RWPE2 (cell line): ENCODE measurements around the gene USP21.
A peak's percentile ranks its signal among the peaks of the same experiment; 100 is the strongest.

Experiments
- ATAC-seq: fragments of 200-7000 bp; cut with Tn5 transposase; 3 replicates; pipeline ENCODE4 v1.9.1; 2021; ENCODE audit warnings: low read depth
- DNase-seq: peaks from one replicate; pipeline ENCODE4 v3.0.0-alpha.2; 2020; ENCODE audit warnings: low spot score
- H3K27ac ChIP-seq: fragments of 450-650 bp; 2 replicates; pipeline ENCODE4 v1.5.1; 2017; ENCODE audit warnings: mild to moderate bottlenecking; ENCODE audit not compliant: poor library complexity, severe bottlenecking
- H3K27me3 ChIP-seq: fragments of 250-450 bp; sonication (Bioruptor Pico); 2 replicates; pipeline ENCODE4 v1.5.1; 2021; ENCODE audit warnings: mild to moderate bottlenecking, moderate library complexity; ENCODE audit not compliant: insufficient read depth, poor library complexity, severe bottlenecking
- H3K36me3 ChIP-seq: fragments of 250-450 bp; sonication (Bioruptor Pico); 2 replicates; pipeline ENCODE4 v1.5.1; 2020; ENCODE audit warnings: low read depth, mild to moderate bottlenecking, moderate library complexity
- H3K4me1 ChIP-seq: fragments of 250-450 bp; sonication (Bioruptor Pico); 2 replicates; pipeline ENCODE4 v1.5.1; 2021; ENCODE audit warnings: mild to moderate bottlenecking, moderate library complexity; ENCODE audit not compliant: insufficient read depth, poor library complexity, severe bottlenecking
- H3K4me3 ChIP-seq: fragments of 250-450 bp; sonication (Bioruptor Pico); 2 replicates; pipeline ENCODE4 v1.5.1; 2021; ENCODE audit warnings: mild to moderate bottlenecking, moderate library complexity; ENCODE audit not compliant: severe bottlenecking
- H3K9me3 ChIP-seq: fragments of 250-450 bp; sonication (Bioruptor Pico); 2 replicates; pipeline ENCODE4 v1.5.1; 2021; ENCODE audit warnings: mild to moderate bottlenecking, moderate library complexity; ENCODE audit not compliant: severe bottlenecking
- CTCF ChIP-seq: fragments of 450-650 bp; IDR thresholded peaks from one replicate; pipeline ENCODE4 v1.5.1; 2017; ENCODE audit warnings: mild to moderate bottlenecking, moderate library complexity; ENCODE audit not compliant: poor library complexity, severe bottlenecking

USP21 gene

GRCh38 chr1:161153176-161153575, 6.1 kb upstream of the USP21 start:
- Histone ChIP-seq H3K4me3 (peak overlapping the region; percentile 64), H3K4me1 (no peaks in the 10 kb centered on the region), H3K9me3 (no peaks in the 10 kb centered on the region), H3K27me3 (no peaks in the 10 kb centered on the region), H3K36me3 (no peaks in the 10 kb centered on the region; the same call in 1 of the 2 replicates), H3K27ac (peak overlapping the region; percentile 86)
- no peak for TF ChIP-seq CTCF
- ATAC-seq = no peak
- no peak for DNase-seq

- Histone ChIP-seq H3K27ac (peak within 1 kb of the TSS; percentile 86), H3K9me3 (no peaks in the 10 kb centered on the region)
These were observed 5.5 kb upstream of the USP21 start, which contains the start of gene UFC1 for GRCh38 chr1:161153682-161154337. UFC1 (plus strand) TSS chr1:161153978; CDS start chr1:161153998, 20 bp downstream.

GRCh38 chr1:161157867-161158266, 1.4 kb upstream of the USP21 start:
- no peak for ATAC-seq

More at GRCh38 chr1:161153682-161154337, 5.5 kb upstream of the USP21 start, which contains the start of gene UFC1:
- ATAC-seq = peak; percentile 94
- Histone ChIP-seq H3K4me1 (no peaks in the 10 kb centered on the region), H3K36me3 (no peaks in the 10 kb centered on the region; the same call in 1 of the 2 replicates), H3K4me3 (peak within 1 kb of the TSS; percentile 64), H3K27me3 (no peaks in the 10 kb centered on the region)
- peak; percentile 79 for DNase-seq
- no peak for TF ChIP-seq CTCF

GRCh38 chr1:161158316-161159010, 837 bp upstream of the USP21 start:
- no peak for TF ChIP-seq CTCF
- Histone ChIP-seq H3K27ac (peak overlapping the region; percentile 47), H3K36me3 (peaks cover 20% of the 10 kb centered on the region), H3K4me3 (peak overlapping the region; percentile 57), H3K27me3 (no peaks in the 10 kb centered on the region), H3K9me3 (no peaks in the 10 kb centered on the region), H3K4me1 (no peaks in the 10 kb centered on the region)
- DNase-seq = no peak
- ATAC-seq = no peak; the same call in 1 of the 3 replicates

More at GRCh38 chr1:161157867-161158266, 1.4 kb upstream of the USP21 start:
- no peak for DNase-seq
- Histone ChIP-seq H3K36me3 (peaks cover 15% of the 10 kb centered on the region), H3K9me3 (no peaks in the 10 kb centered on the region), H3K27me3 (no peaks in the 10 kb centered on the region), H3K4me1 (no peaks in the 10 kb centered on the region), H3K4me3 (no peak overlapping the region), H3K27ac (no peak overlapping the region)
- no peak for TF ChIP-seq CTCF
